C4-2B (cell line): ENCODE measurements around the gene GNG2.

Experiments used
- ZFX ChIP-seq: fragments of 450-650 bp; IDR thresholded peaks from 2 replicates; pipeline ENCODE4 v1.6.1; 2017
- TF ChIP-seq, protein P1 (sequence below): fragments of 450-650 bp; conservative IDR thresholded peaks from 2 replicates; pipeline ENCODE4 v1.5.1; 2017; ENCODE audit warnings: mild to moderate bottlenecking

DNA sequence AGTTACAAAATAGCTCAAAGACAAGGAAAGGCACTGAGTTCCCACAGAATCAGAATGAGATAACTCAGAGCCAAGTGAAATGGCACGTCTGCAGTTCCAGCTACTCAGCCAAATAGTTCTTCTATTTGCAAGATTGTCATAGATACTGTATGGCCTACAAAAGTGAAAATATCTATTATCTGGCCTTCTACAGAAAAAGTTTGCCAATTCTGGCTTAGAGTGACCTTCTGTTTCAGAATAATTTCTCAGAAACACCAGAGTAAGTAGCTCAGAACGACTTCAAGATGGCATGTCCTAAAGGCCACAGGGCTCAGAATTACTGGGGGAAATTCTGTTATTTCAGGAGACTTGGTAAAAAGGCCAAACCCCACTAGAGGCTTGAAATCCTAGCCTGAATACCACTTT lies 118.3 kb downstream of the GNG2 start:
- TF ChIP-seq, protein P1, sequence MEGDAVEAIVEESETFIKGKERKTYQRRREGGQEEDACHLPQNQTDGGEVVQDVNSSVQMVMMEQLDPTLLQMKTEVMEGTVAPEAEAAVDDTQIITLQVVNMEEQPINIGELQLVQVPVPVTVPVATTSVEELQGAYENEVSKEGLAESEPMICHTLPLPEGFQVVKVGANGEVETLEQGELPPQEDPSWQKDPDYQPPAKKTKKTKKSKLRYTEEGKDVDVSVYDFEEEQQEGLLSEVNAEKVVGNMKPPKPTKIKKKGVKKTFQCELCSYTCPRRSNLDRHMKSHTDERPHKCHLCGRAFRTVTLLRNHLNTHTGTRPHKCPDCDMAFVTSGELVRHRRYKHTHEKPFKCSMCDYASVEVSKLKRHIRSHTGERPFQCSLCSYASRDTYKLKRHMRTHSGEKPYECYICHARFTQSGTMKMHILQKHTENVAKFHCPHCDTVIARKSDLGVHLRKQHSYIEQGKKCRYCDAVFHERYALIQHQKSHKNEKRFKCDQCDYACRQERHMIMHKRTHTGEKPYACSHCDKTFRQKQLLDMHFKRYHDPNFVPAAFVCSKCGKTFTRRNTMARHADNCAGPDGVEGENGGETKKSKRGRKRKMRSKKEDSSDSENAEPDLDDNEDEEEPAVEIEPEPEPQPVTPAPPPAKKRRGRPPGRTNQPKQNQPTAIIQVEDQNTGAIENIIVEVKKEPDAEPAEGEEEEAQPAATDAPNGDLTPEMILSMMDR = no peak
- no peak for TF ChIP-seq ZFX
